GM12878 (cell line): Measurements from ENCODE around the gene ANO4. TPM values are rescaled to one million over a fixed set of nuclear protein-coding genes. Genes with fewer than 3 reads are reported as not detected.

Experiments
- ATAC-seq: fragments of 200-7000 bp; cut with Tn5 transposase; 3 replicates; pipeline ENCODE4 v1.9.1; 2020; ENCODE audit warnings: mild to moderate bottlenecking, moderate library complexity
- BruUV-seq: library from RNA; stranded (reverse); fragments of 400-500 nt; replicated peaks from 2 replicates; lab custom pipeline; 2021; lab: Mats Ljungman, UMichigan
- CTCF ChIA-PET: fragments of 300-600 bp; sonication (Branson Sonifier 250); formaldehyde crosslinking; extraction: SDS; loops from one replicate; lab custom pipeline; 2021; ENCODE audit warnings: inconsistent platforms; lab: Yijun Ruan, JAX
- POLR2A ChIA-PET: fragments of 350-600 bp; formaldehyde crosslinking; extraction: SDS; loops from one replicate; lab custom pipeline; 2021; ENCODE audit warnings: inconsistent platforms; lab: Charles Lee
- RAD21 ChIA-PET: fragments of 300-600 bp; sonication (Branson Sonifier 250); formaldehyde crosslinking; loops from one replicate; lab custom pipeline; 2023; ENCODE audit warnings: antibody characterized with exemption; ENCODE audit not compliant: unreplicated experiment; lab: Charles Lee
- SMC1A ChIA-PET: fragments of 300-600 bp; sonication (Branson Sonifier 250); formaldehyde crosslinking; loops from one replicate; lab custom pipeline; 2023; ENCODE audit not compliant: unreplicated experiment, uncharacterized antibody; lab: Charles Lee
- DNase-seq: peaks from one replicate; pipeline ENCODE4 v3.0.0-alpha.2; 2011; ENCODE audit warnings: low read depth, low spot score
- FAIRE-seq: peaks from 3 replicates; lab custom pipeline; 2011; peaks lifted over from hg19 to GRCh38; lab: Jason Lieb, UNC
- H2AFZ ChIP-seq: 2 replicates; pipeline ENCODE4 v1.6.0; 2011; ENCODE audit warnings: low read depth, low read length, control low read depth; ENCODE audit not compliant: control insufficient read depth
- H3K27ac ChIP-seq: 2 replicates; pipeline ENCODE4 v1.5.1; 2011; ENCODE audit warnings: control low read depth; ENCODE audit not compliant: control insufficient read depth, insufficient read depth
- H3K27me3 ChIP-seq, 2 experiments: replicated peaks in 1 of 2; 2 replicates each; pipeline versions ENCODE4 v1.6.0 to v1.6.1; 2011; ENCODE audit warnings: low read length in 1 of 2; ENCODE audit not compliant: control insufficient read depth in 2 of 2, insufficient read depth in 2 of 2
- H3K36me3 ChIP-seq, 2 experiments: 2 replicates each; pipeline ENCODE4 v1.5.1; 2011; ENCODE audit warnings: low read length in 1 of 2; ENCODE audit not compliant: control insufficient read depth in 2 of 2, insufficient read depth in 2 of 2
- H3K4me1 ChIP-seq: 2 replicates; pipeline ENCODE4 v1.6.1; 2011; ENCODE audit warnings: mild to moderate bottlenecking, low read length, moderate library complexity, mixed read lengths; ENCODE audit not compliant: control insufficient read depth, insufficient read depth
- H3K4me2 ChIP-seq: 2 replicates; pipeline ENCODE4 v1.6.0; 2011; ENCODE audit warnings: control low read depth; ENCODE audit not compliant: control insufficient read depth, insufficient read depth
- H3K4me3 ChIP-seq: fragments of 200-600 bp; sonication (generic); 2 replicates; pipeline ENCODE4 v1.5.1; 2016
- H3K79me2 ChIP-seq: 2 replicates; pipeline ENCODE4 v1.6.0; 2011; ENCODE audit warnings: low read length; ENCODE audit not compliant: control insufficient read depth, insufficient read depth
- H3K9ac ChIP-seq: 2 replicates; pipeline ENCODE4 v1.8.0; 2011; ENCODE audit warnings: low read length, control low read depth, mixed read lengths; ENCODE audit not compliant: control insufficient read depth, insufficient read depth
- H3K9me3 ChIP-seq: replicated peaks from 3 replicates; pipeline ENCODE4 v1.5.1; 2011; ENCODE audit warnings: mild to moderate bottlenecking, low read length; ENCODE audit not compliant: control insufficient read depth, insufficient read depth
- H4K20me1 ChIP-seq: 2 replicates; pipeline ENCODE4 v1.6.0; 2011; ENCODE audit not compliant: control insufficient read depth, insufficient read depth
- FOXM1 ChIP-seq: IDR thresholded peaks from 2 replicates; pipeline ENCODE4 v1.6.1; 2012; ENCODE audit warnings: low read depth, mild to moderate bottlenecking, inconsistent platforms, low read length, moderate library complexity
- IKZF2 ChIP-seq, 2 experiments: fragments of 450-650 bp; IDR thresholded peaks; 2 replicates each; pipeline ENCODE4 v1.6.1; 2017; ENCODE audit warnings: mild to moderate bottlenecking in 2 of 2, moderate library complexity in 2 of 2
- IRF5 ChIP-seq: fragments of 450-650 bp; IDR thresholded peaks from 2 replicates; pipeline ENCODE4 v1.6.1; 2017; ENCODE audit warnings: borderline replicate concordance
- LARP7 ChIP-seq: fragments of 450-650 bp; IDR thresholded peaks from 2 replicates; pipeline ENCODE4 v1.6.1; 2017; ENCODE audit warnings: mild to moderate bottlenecking
- MYC ChIP-seq: IDR thresholded peaks from 2 replicates; pipeline ENCODE4 v1.6.1; 2011; ENCODE audit warnings: mild to moderate bottlenecking, low read length, moderate library complexity, inconsistent platforms; ENCODE audit not compliant: insufficient read depth, insufficient replicate concordance, insufficient read length, severe bottlenecking
- NFXL1 ChIP-seq: fragments of 450-650 bp; IDR thresholded peaks from 2 replicates; pipeline ENCODE4 v1.6.1; 2017; ENCODE audit warnings: antibody characterized with exemption, mild to moderate bottlenecking, borderline replicate concordance
- NR2C1 ChIP-seq: fragments of 450-650 bp; IDR thresholded peaks from 2 replicates; pipeline ENCODE4 v1.6.1; 2017; ENCODE audit warnings: antibody characterized with exemption, mild to moderate bottlenecking, moderate library complexity
- PKNOX1 ChIP-seq: fragments of 450-650 bp; IDR thresholded peaks from 2 replicates; pipeline ENCODE4 v1.6.1; 2016; ENCODE audit warnings: mild to moderate bottlenecking
- REST ChIP-seq: IDR thresholded peaks from 2 replicates; pipeline ENCODE4 v1.6.1; 2012; ENCODE audit warnings: mild to moderate bottlenecking, low read depth, low read length
- USF2 ChIP-seq: IDR thresholded peaks from 2 replicates; pipeline ENCODE4 v1.6.1; 2011; ENCODE audit warnings: low read depth, low read length, improper control_type of control experiment, borderline replicate concordance
- WRNIP1 ChIP-seq: IDR thresholded peaks from 2 replicates; pipeline ENCODE4 v1.6.1; 2011; ENCODE audit warnings: low read depth, low read length, improper control_type of control experiment, borderline replicate concordance
- ZNF592 ChIP-seq: fragments of 450-650 bp; IDR thresholded peaks from 2 replicates; pipeline ENCODE4 v1.6.1; 2017; ENCODE audit warnings: mild to moderate bottlenecking, moderate library complexity
- WGBS: methylation state at CpG from one replicate; pipeline ENCODE4 v1.1.6; 2016; ENCODE audit warnings: low lambda C conversion rate; ENCODE audit not compliant: insufficient replicate concordance, insufficient coverage; ENCODE audit errors: missing lambda C conversion rate; 5-methylcytosine and 5-hydroxymethylcytosine counted together
- in situ Hi-C: fragments of 300-500 bp; cut with MboI; formaldehyde crosslinking; loops from 9 replicates; pipeline ENCODE4 v1.14.3; 2018; ENCODE audit warnings: mixed read lengths
- intact Hi-C: fragments of 100-400 bp; cut with micrococcal nuclease; formaldehyde crosslinking; loops from one replicate; pipeline ENCODE4 v1.14.2; 2022; ENCODE audit not compliant: unreplicated experiment
- polyA plus RNA-seq, 11 experiments: library from polyadenylated mRNA; depleted of rRNA in 4 of 11; unstranded in 6 of 11; stranded (reverse) in 5 of 11; fragments of >200 nt; fragmentation: Nextera tagmentation in 4 of 11; fragmentation: Illumina TruSeq in 1 of 11; extraction: Ambion mirVana in 4 of 11; extraction: Trizol in 1 of 11; gene quantifications; 1 replicate in 1 of 11; 2 replicates in 10 of 11; pipeline versions ENCODE4 v1.2.1 to v1.2.3, GENCODE V29; 2011 to 2016; ENCODE audit warnings: inconsistent platforms in 2 of 11, missing spikeins in 2 of 11, low read depth in 1 of 11
- total RNA-seq, 4 experiments: library from RNA; depleted of rRNA in 3 of 4; stranded (reverse); fragments of >200 nt in 3 of 4; fragmentation: Illumina TruSeq in 1 of 4; extraction: Trizol in 1 of 4; gene quantifications; 2 replicates each; pipeline versions ENCODE4 v1.2.1 to v1.2.3, GENCODE V29; 2013 to 2021

ANO4 gene
- total and polyA plus RNA-seq, 10 of the 15 experiments (the other 5 are each of a cell fraction or from before 2014, with no cell fraction given), result not detected

GRCh38 chr12:100972121-100972520, 177.5 kb downstream of the ANO4 start:
- H4K20me1 ChIP-seq, result no peaks in the 10 kb centered on the region
- ATAC-seq (no peak), DNase-seq (no peak), FAIRE-seq (no peak)
- H3K36me3 ChIP-seq, result no peaks in the 10 kb centered on the region
- POLR2A ChIA-PET, result no interaction called here
- H3K4me3 ChIP-seq, result no peak overlapping the region
- intact Hi-C loops, result no loop called here
- SMC1A ChIA-PET, result no interaction called here
- no TSS peak for BruUV-seq
- RAD21 ChIA-PET, result no interaction called here
- H3K9me3 ChIP-seq, result no peaks in the 10 kb centered on the region
- no peaks in the 10 kb centered on the region for H3K27me3 ChIP-seq
- H3K27ac ChIP-seq, result no peak overlapping the region
- H3K79me2 ChIP-seq, result no peaks in the 10 kb centered on the region
- CTCF ChIA-PET, result no interaction called here
- no peak overlapping the region for H3K9ac ChIP-seq
- no peak overlapping the region for H3K4me2 ChIP-seq
- no peaks in the 10 kb centered on the region for H3K4me1 ChIP-seq
- in situ Hi-C loops, result no loop called here
- WGBS, result 33% methylated on average over 2 of the region's 2 CpGs
- no peak overlapping the region for H2AFZ ChIP-seq
- TF ChIP-seq IRF5, result no peak
- TF ChIP-seq USF2, result no peak
- TF ChIP-seq FOXM1, result no peak
- no peak for TF ChIP-seq WRNIP1
- no peak for TF ChIP-seq NFXL1
- TF ChIP-seq MYC, result no peak
- no peak for TF ChIP-seq REST
- no peak for TF ChIP-seq IKZF2 (IDR thresholded peaks at IDR 0.05)
- no peak for TF ChIP-seq PKNOX1
- TF ChIP-seq ZNF592, result no peak
- TF ChIP-seq NR2C1, result no peak
- TF ChIP-seq LARP7, result no peak
